GM12878 (cell line): ENCODE measurements around the gene GPR137B. TPM values are rescaled to one million over a fixed set of nuclear protein-coding genes. Genes with fewer than 3 reads are reported as not detected.
A peak's percentile ranks its signal among the peaks of the same experiment; 100 is the strongest.

Experiments
- CHD4 ChIP-seq: fragments of 200-600 bp; sonication (generic); IDR thresholded peaks from 2 replicates; pipeline ENCODE4 v1.6.1; 2016; ENCODE audit warnings: mild to moderate bottlenecking
- E2F4 ChIP-seq: IDR thresholded peaks from 2 replicates; pipeline ENCODE4 v1.6.1; 2012; ENCODE audit warnings: low read depth, low read length, improper control_type of control experiment
- EP300 ChIP-seq, 2 experiments: fragments of 150-350 bp in 1 of 2; IDR thresholded peaks; 2 replicates each; pipeline ENCODE4 v1.6.1; 2011 to 2012; ENCODE audit warnings: low read depth in 2 of 2, low read length in 2 of 2, borderline replicate concordance in 1 of 2, improper control_type of control experiment in 1 of 2, inconsistent platforms in 1 of 2; ENCODE audit not compliant: control insufficient read depth in 1 of 2
- NR2C1 ChIP-seq: fragments of 450-650 bp; IDR thresholded peaks from 2 replicates; pipeline ENCODE4 v1.6.1; 2017; ENCODE audit warnings: antibody characterized with exemption, mild to moderate bottlenecking, moderate library complexity
- NRF1 ChIP-seq: conservative IDR thresholded peaks from 2 replicates; pipeline ENCODE4 v1.6.1; 2011; ENCODE audit warnings: mild to moderate bottlenecking, low read depth, low read length, improper control_type of control experiment
- PKNOX1 ChIP-seq: fragments of 450-650 bp; IDR thresholded peaks from 2 replicates; pipeline ENCODE4 v1.6.1; 2016; ENCODE audit warnings: mild to moderate bottlenecking
- RELA ChIP-seq: fragments of 450-650 bp; IDR thresholded peaks from 2 replicates; pipeline ENCODE4 v1.8.0; 2014; ENCODE audit warnings: borderline replicate concordance; ENCODE audit not compliant: partially characterized antibody
- SMAD1 ChIP-seq: fragments of 450-650 bp; IDR thresholded peaks from 2 replicates; pipeline ENCODE4 v1.6.1; 2018; ENCODE audit warnings: mild to moderate bottlenecking, low read depth; ENCODE audit not compliant: partially characterized antibody
- WRNIP1 ChIP-seq: IDR thresholded peaks from 2 replicates; pipeline ENCODE4 v1.6.1; 2011; ENCODE audit warnings: low read depth, low read length, improper control_type of control experiment, borderline replicate concordance
- YY1 ChIP-seq: IDR thresholded peaks from 2 replicates; pipeline ENCODE4 v1.6.1; 2011; ENCODE audit warnings: low read depth, mild to moderate bottlenecking, low read length
- ZNF592 ChIP-seq: fragments of 450-650 bp; IDR thresholded peaks from 2 replicates; pipeline ENCODE4 v1.6.1; 2017; ENCODE audit warnings: mild to moderate bottlenecking, moderate library complexity
- polyA plus RNA-seq, 11 experiments: library from polyadenylated mRNA; depleted of rRNA in 4 of 11; unstranded in 6 of 11; stranded (reverse) in 5 of 11; fragments of >200 nt; fragmentation: Nextera tagmentation in 4 of 11; fragmentation: Illumina TruSeq in 1 of 11; extraction: Ambion mirVana in 4 of 11; extraction: Trizol in 1 of 11; gene quantifications; 1 replicate in 1 of 11; 2 replicates in 10 of 11; pipeline versions ENCODE4 v1.2.1 to v1.2.3, GENCODE V29; 2011 to 2016; ENCODE audit warnings: inconsistent platforms in 2 of 11, missing spikeins in 2 of 11, low read depth in 1 of 11
- total RNA-seq, 4 experiments: library from RNA; depleted of rRNA in 3 of 4; stranded (reverse); fragments of >200 nt in 3 of 4; fragmentation: Illumina TruSeq in 1 of 4; extraction: Trizol in 1 of 4; gene quantifications; 2 replicates each; pipeline versions ENCODE4 v1.2.1 to v1.2.3, GENCODE V29; 2013 to 2021
- TF ChIP-seq, protein P1 (sequence below), 3 experiments: IDR thresholded peaks in 2 of 3; conservative IDR thresholded peaks in 1 of 3; 2 replicates each; pipeline ENCODE4 v1.5.1; 2011; ENCODE audit warnings: low read depth in 3 of 3, low read length in 3 of 3, mild to moderate bottlenecking in 3 of 3, control low read depth in 2 of 3, moderate library complexity in 2 of 3, inconsistent platforms in 1 of 3, mixed read lengths in 1 of 3; ENCODE audit not compliant: control insufficient read depth in 2 of 3, insufficient read depth in 1 of 3; ENCODE audit errors: extremely low read depth in 1 of 3
- TF ChIP-seq, protein P2 (sequence below): fragments of 150-350 bp; IDR thresholded peaks from 2 replicates; pipeline ENCODE4 v1.6.1; 2016; ENCODE audit warnings: low read depth, low read length

Gene GPR137B
- total and polyA plus RNA-seq, 10 of the 15 experiments (the other 5 are each of a cell fraction or from before 2014, with no cell fraction given), result 5.4 to 20.8 (median 12.5) TPM

DNA sequence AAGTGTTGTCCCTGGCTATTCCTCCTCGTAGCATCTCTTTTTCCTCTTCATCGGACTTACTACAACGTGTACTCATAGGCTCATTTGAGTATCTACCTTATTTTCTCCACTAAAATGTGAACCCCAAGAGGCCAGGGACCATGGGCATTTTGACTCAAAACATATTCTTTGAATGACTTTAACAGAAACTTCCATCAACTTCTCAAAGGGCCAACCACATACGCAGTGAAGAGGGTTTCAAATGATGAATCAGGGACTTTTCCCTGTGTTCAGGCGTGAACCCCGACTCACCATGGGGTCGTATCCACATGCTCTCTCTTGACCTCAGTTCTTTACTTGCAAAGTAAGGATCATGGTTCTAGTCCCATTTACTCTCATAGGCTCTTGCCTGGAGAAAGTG lies 20.2 kb upstream of the GPR137B start (continued):
- TF ChIP-seq, protein P1, sequence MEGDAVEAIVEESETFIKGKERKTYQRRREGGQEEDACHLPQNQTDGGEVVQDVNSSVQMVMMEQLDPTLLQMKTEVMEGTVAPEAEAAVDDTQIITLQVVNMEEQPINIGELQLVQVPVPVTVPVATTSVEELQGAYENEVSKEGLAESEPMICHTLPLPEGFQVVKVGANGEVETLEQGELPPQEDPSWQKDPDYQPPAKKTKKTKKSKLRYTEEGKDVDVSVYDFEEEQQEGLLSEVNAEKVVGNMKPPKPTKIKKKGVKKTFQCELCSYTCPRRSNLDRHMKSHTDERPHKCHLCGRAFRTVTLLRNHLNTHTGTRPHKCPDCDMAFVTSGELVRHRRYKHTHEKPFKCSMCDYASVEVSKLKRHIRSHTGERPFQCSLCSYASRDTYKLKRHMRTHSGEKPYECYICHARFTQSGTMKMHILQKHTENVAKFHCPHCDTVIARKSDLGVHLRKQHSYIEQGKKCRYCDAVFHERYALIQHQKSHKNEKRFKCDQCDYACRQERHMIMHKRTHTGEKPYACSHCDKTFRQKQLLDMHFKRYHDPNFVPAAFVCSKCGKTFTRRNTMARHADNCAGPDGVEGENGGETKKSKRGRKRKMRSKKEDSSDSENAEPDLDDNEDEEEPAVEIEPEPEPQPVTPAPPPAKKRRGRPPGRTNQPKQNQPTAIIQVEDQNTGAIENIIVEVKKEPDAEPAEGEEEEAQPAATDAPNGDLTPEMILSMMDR (IDR thresholded peaks at IDR 0.05 in 2 of 3, conservative IDR thresholded peaks at IDR 0.05 in 1 of 3; ENCODE audit: control insufficient read depth in 2 of 3, extremely low read depth in 1 of 3, insufficient read depth in 1 of 3, low read depth in 3 of 3, low read length in 3 of 3), result no peak
- no peak for TF ChIP-seq CHD4
- TF ChIP-seq, protein P2, sequence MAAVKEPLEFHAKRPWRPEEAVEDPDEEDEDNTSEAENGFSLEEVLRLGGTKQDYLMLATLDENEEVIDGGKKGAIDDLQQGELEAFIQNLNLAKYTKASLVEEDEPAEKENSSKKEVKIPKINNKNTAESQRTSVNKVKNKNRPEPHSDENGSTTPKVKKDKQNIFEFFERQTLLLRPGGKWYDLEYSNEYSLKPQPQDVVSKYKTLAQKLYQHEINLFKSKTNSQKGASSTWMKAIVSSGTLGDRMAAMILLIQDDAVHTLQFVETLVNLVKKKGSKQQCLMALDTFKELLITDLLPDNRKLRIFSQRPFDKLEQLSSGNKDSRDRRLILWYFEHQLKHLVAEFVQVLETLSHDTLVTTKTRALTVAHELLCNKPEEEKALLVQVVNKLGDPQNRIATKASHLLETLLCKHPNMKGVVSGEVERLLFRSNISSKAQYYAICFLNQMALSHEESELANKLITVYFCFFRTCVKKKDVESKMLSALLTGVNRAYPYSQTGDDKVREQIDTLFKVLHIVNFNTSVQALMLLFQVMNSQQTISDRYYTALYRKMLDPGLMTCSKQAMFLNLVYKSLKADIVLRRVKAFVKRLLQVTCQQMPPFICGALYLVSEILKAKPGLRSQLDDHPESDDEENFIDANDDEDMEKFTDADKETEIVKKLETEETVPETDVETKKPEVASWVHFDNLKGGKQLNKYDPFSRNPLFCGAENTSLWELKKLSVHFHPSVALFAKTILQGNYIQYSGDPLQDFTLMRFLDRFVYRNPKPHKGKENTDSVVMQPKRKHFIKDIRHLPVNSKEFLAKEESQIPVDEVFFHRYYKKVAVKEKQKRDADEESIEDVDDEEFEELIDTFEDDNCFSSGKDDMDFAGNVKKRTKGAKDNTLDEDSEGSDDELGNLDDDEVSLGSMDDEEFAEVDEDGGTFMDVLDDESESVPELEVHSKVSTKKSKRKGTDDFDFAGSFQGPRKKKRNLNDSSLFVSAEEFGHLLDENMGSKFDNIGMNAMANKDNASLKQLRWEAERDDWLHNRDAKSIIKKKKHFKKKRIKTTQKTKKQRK, result no peak
- no peak for TF ChIP-seq NRF1
- TF ChIP-seq ZNF592, result no peak
- TF ChIP-seq SMAD1, result no peak
- no peak for TF ChIP-seq PKNOX1
- no peak for TF ChIP-seq E2F4
- TF ChIP-seq YY1, result 0 out of 2 replicates have a peak, but pooled peaks have one; percentile 49
- peak; percentile 54 to 80; a peak in 2 of 4 replicates for TF ChIP-seq EP300 (IDR thresholded peaks at IDR 0.05; ENCODE audit: borderline replicate concordance in 1 of 2, control insufficient read depth in 1 of 2, low read depth in 2 of 2, low read length in 2 of 2)
- TF ChIP-seq NR2C1, result no peak
- peak; percentile 33 for TF ChIP-seq RELA
- no peak for TF ChIP-seq WRNIP1
